HG02840 (cell line): Measurements from ENCODE around the gene TAF11L3.
"Not testable (repeated sequence)": the region's sequence is repeated elsewhere in the genome, so short reads cannot be mapped to it uniquely, and the experiment has no call there.

Source experiments
- ATAC-seq: cut with Tn5 transposase; IDR thresholded peaks from one replicate; pipeline ENCODE4 v1.9.1; 2021; ENCODE audit warnings: mild to moderate bottlenecking, moderate library complexity, moderate number of reproducible peaks; ENCODE audit not compliant: unreplicated experiment, low FRiP score

Gene TAF11L3

GRCh38 chr5:17518067-17518466, at the start of gene TAF11L3:
TAF11L3 (plus strand) TSS chr5:17518367.
- not testable (repeated sequence) for ATAC-seq

GRCh38 chr5:17470064-17470463, 48.1 kb upstream of the TAF11L3 start:
- ATAC-seq, result no peak

GRCh38 chr5:17475064-17475463, 43.1 kb upstream of the TAF11L3 start:
- ATAC-seq, result not testable (repeated sequence)

- no peak for ATAC-seq
These were observed 41.1 kb upstream of the TAF11L3 start for GRCh38 chr5:17477043-17477442.

- no peak for ATAC-seq
These were observed 40.4 kb upstream of the TAF11L3 start for GRCh38 chr5:17477573-17478265.

- ATAC-seq, result no peak
These were observed 36.8 kb upstream of the TAF11L3 start for GRCh38 chr5:17481378-17481777.

- no peak for ATAC-seq
These were observed 35.4 kb upstream of the TAF11L3 start for GRCh38 chr5:17482790-17483189.

GRCh38 chr5:17486464-17487173, 31.5 kb upstream of the TAF11L3 start:
- not testable (repeated sequence) for ATAC-seq

- ATAC-seq, result no peak
These were observed 31.0 kb upstream of the TAF11L3 start for GRCh38 chr5:17487174-17487512.

- not testable (repeated sequence) for ATAC-seq
These were observed 26.9 kb upstream of the TAF11L3 start for GRCh38 chr5:17491257-17491656.

GRCh38 chr5:17492770-17493169, 25.4 kb upstream of the TAF11L3 start:
- ATAC-seq, result no peak

GRCh38 chr5:17497446-17497845, 20.7 kb upstream of the TAF11L3 start:
- no peak for ATAC-seq

- not testable (repeated sequence) for ATAC-seq
These were observed 20.2 kb upstream of the TAF11L3 start, which contains the start of gene TAF11L2 for GRCh38 chr5:17497931-17498330. TAF11L2 (plus strand) TSS chr5:17498231.

- no peak for ATAC-seq
These were observed 6.3 kb upstream of the TAF11L3 start for GRCh38 chr5:17511775-17512325.

GRCh38 chr5:17517526-17517925, 641 bp upstream of the TAF11L3 start:
- ATAC-seq, result not testable (repeated sequence)

GRCh38 chr5:17519508-17519907, 1.3 kb downstream of the TAF11L3 start:
- ATAC-seq, result not testable (repeated sequence)

GRCh38 chr5:17521501-17521900, 3.3 kb downstream of the TAF11L3 start, which contains the start of gene TAF11L4:
TAF11L4 (plus strand) TSS chr5:17521801.
- not testable (repeated sequence) for ATAC-seq

- not testable (repeated sequence) for ATAC-seq
These were observed 6.8 kb downstream of the TAF11L3 start, which contains the start of gene TAF11L5 for GRCh38 chr5:17524935-17525334. TAF11L5 (plus strand) TSS chr5:17525235.

- ATAC-seq, result not testable (repeated sequence)
These were observed 8.3 kb downstream of the TAF11L3 start for GRCh38 chr5:17526504-17526903.

- not testable (repeated sequence) for ATAC-seq
These were observed 10.2 kb downstream of the TAF11L3 start, which contains the start of gene TAF11L6 for GRCh38 chr5:17528369-17528768. TAF11L6 (plus strand) TSS chr5:17528669.
